NCI-H2029 (cell line): Measurements from ENCODE around the gene SEMA5A.

Experiments used
- DNase-seq: peaks from one replicate; lab custom pipeline; 2025; lab: John Stamatoyannopoulos, UW

The SEMA5A gene

GRCh38 chr5:9112520-9113291 is 433.2 kb downstream of the SEMA5A start:
- DNase-seq: no peak

DNA sequence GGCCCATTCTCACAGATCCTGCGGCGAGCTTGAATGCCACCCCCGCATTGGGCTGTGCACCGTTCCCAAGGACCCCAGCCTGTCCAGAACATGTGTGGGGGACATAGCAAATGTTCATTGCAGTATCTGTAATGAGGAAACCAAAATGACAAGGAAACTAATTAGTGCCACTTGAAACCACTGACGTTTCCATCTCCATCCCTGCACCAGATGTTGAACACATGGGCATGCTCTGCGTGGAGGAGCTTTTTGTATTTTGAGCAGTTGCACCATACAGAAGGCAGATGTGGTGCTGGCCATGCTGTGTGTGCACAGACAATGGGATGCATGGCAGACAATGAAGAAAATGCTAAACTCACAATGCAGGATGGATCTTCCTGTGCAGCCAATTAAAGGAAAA is 437.7 kb downstream of the SEMA5A start:
- no peak for DNase-seq

- DNase-seq: no peak
Observed at GRCh38 chr5:9105851-9106250, 440.0 kb downstream of the SEMA5A start.

GRCh38 chr5:9104571-9105339 is 441.1 kb downstream of the SEMA5A start:
- DNase-seq: no peak

- DNase-seq: no peak
Observed at GRCh38 chr5:9103290-9103689, 442.6 kb downstream of the SEMA5A start.

- no peak for DNase-seq
Observed at GRCh38 chr5:9099689-9100088, 446.2 kb downstream of the SEMA5A start.

- DNase-seq: no peak
Observed at GRCh38 chr5:9098990-9099389, 446.9 kb downstream of the SEMA5A start.

DNA sequence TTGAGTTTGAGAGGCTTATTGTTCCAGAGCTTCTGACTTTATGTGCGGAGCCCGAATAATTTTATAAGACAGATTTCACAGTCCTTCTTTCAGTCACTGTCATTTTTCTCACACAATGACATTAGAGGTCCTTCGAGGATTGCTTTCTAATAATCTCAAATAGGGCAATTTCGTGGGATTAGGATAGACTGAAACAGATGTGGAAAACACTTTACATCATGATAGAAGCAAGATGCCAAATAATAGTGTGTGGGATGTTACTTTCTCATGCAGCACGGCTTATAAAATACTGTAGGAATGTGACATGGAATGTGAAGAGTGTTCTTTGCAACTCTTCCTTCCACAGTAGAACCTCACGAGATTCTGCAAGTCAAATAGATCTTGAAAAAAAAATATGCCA is 451.3 kb downstream of the SEMA5A start:
- no peak for DNase-seq

- DNase-seq: no peak
Observed at GRCh38 chr5:9091896-9092662, 453.8 kb downstream of the SEMA5A start.

DNA sequence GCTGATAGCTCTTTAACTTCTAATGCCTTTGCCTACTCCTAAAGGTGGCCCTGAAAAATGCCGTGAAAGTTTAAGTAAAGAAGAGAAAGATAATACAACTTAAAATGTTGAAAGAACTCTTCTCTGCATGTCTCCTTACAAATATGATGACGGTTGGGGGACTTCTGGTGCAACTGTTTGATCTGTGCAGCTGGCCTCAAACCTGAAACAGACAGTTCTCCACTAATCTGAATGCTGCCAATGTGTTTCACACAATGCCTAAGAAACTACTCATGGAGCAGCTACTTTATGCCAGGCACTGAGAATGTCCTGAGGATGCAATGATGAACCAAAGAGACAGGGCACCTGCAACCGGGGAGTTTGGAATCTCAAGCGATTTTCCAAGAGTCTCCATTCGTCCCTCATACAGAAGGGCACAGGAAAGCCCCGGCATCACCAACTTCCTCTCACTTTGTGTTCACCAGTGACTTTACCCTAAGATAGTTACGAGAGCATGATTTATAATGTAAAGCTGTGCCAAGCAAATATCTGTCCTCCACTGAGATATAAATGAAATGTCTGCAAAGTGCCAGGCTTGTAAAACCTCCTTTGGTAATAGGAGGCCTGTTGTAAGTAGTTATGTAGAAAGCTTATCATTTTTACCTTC is 455.4 kb downstream of the SEMA5A start:
- no peak for DNase-seq

GRCh38 chr5:9089893-9090292 is 456.0 kb downstream of the SEMA5A start:
- DNase-seq: no peak

DNA sequence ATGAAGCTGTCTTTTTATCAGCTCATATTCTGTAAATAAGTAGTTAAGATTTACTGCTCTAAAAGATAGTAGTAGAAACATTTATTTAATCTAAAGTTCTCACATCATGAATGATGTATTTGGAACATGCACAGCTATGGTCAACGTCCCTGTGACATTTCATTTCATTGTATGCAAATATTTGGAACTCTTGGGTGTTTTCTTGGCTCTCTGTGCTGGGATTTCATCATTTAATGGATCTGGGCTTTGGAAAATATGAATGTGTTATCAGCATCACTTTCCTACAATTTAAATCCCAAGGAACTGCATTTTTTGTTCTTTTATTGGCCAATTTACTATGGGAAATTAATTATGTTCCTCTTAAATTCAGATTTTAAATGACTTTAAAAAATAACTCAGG is 462.9 kb downstream of the SEMA5A start:
- no peak for DNase-seq

GRCh38 chr5:9072701-9073100 is 473.2 kb downstream of the SEMA5A start:
- DNase-seq: no peak

GRCh38 chr5:9071524-9071923 is 474.4 kb downstream of the SEMA5A start:
- DNase-seq: no peak

DNA sequence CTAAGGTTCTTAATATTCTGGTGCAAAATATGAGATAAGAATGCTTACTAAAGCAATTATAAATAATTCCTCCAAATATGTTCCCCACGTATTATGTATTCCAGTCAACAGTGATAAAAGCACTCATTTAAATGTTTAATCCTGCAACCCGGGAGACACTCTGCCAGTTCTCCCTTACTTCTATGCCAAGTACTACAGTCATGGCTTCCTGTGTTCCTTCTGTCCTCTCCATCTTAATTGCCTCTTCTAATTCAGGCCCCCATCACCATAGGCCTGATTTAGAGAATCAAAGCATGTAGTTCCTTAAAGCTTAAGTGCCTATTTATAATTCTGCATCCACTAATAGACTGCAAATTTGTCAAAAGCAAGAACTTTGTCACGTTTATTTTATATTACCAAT is 474.8 kb downstream of the SEMA5A start:
- no peak for DNase-seq

DNA sequence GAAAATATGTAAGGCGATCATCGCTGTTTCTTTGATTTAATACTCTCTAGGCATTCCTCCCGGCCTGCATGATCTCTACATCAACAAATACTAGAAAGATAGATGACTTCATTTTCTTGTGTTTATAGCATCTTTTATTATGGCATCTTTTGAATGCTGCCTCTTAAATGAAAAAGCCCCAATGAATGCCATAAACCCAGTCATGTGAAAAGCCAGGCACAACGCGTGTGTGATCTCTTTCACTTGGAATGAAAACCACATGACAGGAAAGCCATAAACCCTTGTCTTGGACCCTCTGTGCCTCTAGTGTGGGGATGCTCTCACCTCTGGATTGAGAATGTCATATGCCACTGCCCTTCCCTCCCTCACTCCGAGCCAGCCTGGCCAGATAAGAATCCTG is 476.2 kb downstream of the SEMA5A start:
- DNase-seq: no peak

- DNase-seq: no peak
Observed at GRCh38 chr5:9067154-9067553, 478.7 kb downstream of the SEMA5A start.

DNA sequence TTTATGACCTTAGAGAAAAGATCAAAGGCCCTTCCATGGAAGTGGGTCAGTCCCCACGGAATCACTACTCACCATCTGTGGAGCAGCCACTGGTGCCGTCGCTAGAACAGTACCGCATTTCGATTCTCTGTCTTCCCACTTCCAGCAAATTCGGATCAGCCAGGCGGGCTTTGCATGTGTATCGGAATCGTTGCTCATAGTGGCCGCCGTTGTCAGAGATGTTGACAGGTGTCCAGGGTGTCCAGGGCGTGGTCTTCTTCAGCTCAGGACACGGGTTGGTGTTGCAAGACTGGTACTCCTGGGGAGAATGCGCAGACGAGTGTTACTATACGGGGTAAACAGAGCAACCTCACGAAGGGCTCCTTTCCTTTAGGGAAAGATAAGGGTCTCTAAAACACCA is 479.5 kb downstream of the SEMA5A start:
- DNase-seq: no peak

- DNase-seq: no peak
Observed at GRCh38 chr5:9063615-9064245, 482.1 kb downstream of the SEMA5A start.

DNA sequence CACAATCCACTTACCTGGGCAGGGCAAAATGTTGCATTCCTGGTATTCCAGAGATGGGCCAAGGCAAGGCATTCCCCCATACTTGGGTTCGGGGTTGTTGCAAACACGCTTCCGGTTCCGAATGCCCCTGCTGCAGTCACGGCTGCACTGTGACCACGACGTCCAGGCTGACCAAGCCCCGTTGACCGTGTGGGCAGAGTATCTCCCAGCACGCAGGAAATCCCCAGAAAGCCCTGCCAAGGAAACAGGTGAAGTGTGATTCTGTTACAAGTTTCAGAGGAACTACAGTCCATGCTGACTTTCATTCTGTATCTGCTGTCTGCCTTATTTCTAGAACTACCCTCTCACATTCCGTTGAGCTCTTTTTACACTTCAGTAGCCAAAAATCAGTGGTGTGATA is 483.0 kb downstream of the SEMA5A start:
- DNase-seq: no peak

- DNase-seq: no peak
Observed at GRCh38 chr5:9059920-9060691, 485.8 kb downstream of the SEMA5A start.
